22Rv1 (cell line): ENCODE results near the gene HOXA9.

Experiments
- ZFX ChIP-seq: fragments of 450-650 bp; IDR thresholded peaks from 2 replicates; pipeline ENCODE4 v1.6.1; 2017; ENCODE audit warnings: antibody characterized with exemption, borderline replicate concordance
- TF ChIP-seq, protein P1 (sequence below): fragments of 450-650 bp; IDR thresholded peaks from 2 replicates; pipeline ENCODE4 v1.5.1; 2017; ENCODE audit warnings: mild to moderate bottlenecking

- TF ChIP-seq, protein P1, sequence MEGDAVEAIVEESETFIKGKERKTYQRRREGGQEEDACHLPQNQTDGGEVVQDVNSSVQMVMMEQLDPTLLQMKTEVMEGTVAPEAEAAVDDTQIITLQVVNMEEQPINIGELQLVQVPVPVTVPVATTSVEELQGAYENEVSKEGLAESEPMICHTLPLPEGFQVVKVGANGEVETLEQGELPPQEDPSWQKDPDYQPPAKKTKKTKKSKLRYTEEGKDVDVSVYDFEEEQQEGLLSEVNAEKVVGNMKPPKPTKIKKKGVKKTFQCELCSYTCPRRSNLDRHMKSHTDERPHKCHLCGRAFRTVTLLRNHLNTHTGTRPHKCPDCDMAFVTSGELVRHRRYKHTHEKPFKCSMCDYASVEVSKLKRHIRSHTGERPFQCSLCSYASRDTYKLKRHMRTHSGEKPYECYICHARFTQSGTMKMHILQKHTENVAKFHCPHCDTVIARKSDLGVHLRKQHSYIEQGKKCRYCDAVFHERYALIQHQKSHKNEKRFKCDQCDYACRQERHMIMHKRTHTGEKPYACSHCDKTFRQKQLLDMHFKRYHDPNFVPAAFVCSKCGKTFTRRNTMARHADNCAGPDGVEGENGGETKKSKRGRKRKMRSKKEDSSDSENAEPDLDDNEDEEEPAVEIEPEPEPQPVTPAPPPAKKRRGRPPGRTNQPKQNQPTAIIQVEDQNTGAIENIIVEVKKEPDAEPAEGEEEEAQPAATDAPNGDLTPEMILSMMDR = no peak
- no peak for TF ChIP-seq ZFX
Measured at GRCh38 chr7:27138472-27138871, 26.9 kb downstream of the HOXA9 start.
